Neural cell (in vitro differentiated cells): Measurements from ENCODE around the gene TNS1. TPM values are rescaled to one million over a fixed set of nuclear protein-coding genes. Genes with fewer than 3 reads are reported as not detected.

Experiments used
- H2AFZ ChIP-seq: fragments of 200-600, 300-800 bp; sonication (generic), shearing (Covaris generic); 2 replicates; pipeline ENCODE4 v1.6.0; 2014; ENCODE audit warnings: low read depth, mild to moderate bottlenecking, antibody characterized with exemption, low read length, moderate library complexity
- H3F3A ChIP-seq: fragments of 200-600 bp; shearing (Covaris generic); 2 replicates; pipeline ENCODE4 v1.6.1; 2016; ENCODE audit warnings: mild to moderate bottlenecking, moderate library complexity, mixed read lengths, antibody characterized with exemption, low read length; ENCODE audit not compliant: insufficient read depth, poor library complexity, severe bottlenecking
- H3K27ac ChIP-seq: fragments of 200-600, 300-800 bp; sonication (generic), shearing (Covaris generic); 2 replicates; pipeline ENCODE4 v1.5.1; 2014; ENCODE audit warnings: mild to moderate bottlenecking, low read length, moderate library complexity
- H3K27me3 ChIP-seq: fragments of 300-800, 200-600 bp; sonication (generic), shearing (Covaris generic); 2 replicates; pipeline ENCODE4 v1.6.0; 2014; ENCODE audit warnings: mild to moderate bottlenecking, low read depth, low read length, moderate library complexity; ENCODE audit not compliant: insufficient read depth
- H3K36me3 ChIP-seq: fragments of 300-800, 200-600 bp; sonication (generic), shearing (Covaris generic); 2 replicates; pipeline ENCODE4 v1.5.1; 2014; ENCODE audit warnings: mild to moderate bottlenecking, antibody characterized with exemption, low read length, moderate library complexity; ENCODE audit not compliant: insufficient read depth
- H3K4me2 ChIP-seq: fragments of 300-800, 200-600 bp; sonication (generic), shearing (Covaris generic); 2 replicates; pipeline ENCODE4 v1.6.0; 2014; ENCODE audit warnings: mild to moderate bottlenecking, low read length
- H3K4me3 ChIP-seq: fragments of 300-800, 200-600 bp; sonication (generic), shearing (Covaris generic); 2 replicates; pipeline ENCODE4 v1.5.1; 2014; ENCODE audit warnings: mild to moderate bottlenecking, low read length, moderate library complexity
- H3K79me2 ChIP-seq: fragments of 200-600 bp; shearing (Covaris generic); replicated peaks from 2 replicates; pipeline ENCODE4 v1.6.0; 2014; ENCODE audit warnings: mild to moderate bottlenecking, low read length, moderate library complexity; ENCODE audit not compliant: insufficient read depth
- H3K9ac ChIP-seq: fragments of 300-800, 200-600 bp; sonication (generic), shearing (Covaris generic); 2 replicates; pipeline ENCODE4 v1.6.1; 2016; ENCODE audit warnings: mild to moderate bottlenecking, low read length, mixed read lengths
- H3K9me2 ChIP-seq: fragments of 200-600 bp; shearing (Covaris generic); 2 replicates; pipeline ENCODE4 v1.6.1; 2016; ENCODE audit warnings: mild to moderate bottlenecking, low read length, mixed read lengths; ENCODE audit not compliant: insufficient read depth
- H3K9me3 ChIP-seq: fragments of 200-600, 300-800 bp; sonication (generic), shearing (Covaris generic); 2 replicates; pipeline ENCODE4 v1.6.1; 2016; ENCODE audit warnings: mild to moderate bottlenecking, mixed run types, low read length, moderate library complexity, mixed read lengths
- H4K20me1 ChIP-seq: fragments of 200-600 bp; shearing (Covaris generic); 2 replicates; pipeline ENCODE4 v1.6.1; 2016; ENCODE audit warnings: mild to moderate bottlenecking, mixed run types; ENCODE audit not compliant: insufficient read depth
- CTCF ChIP-seq: fragments of 450-650 bp; IDR thresholded peaks from 2 replicates; pipeline ENCODE4 v1.5.1; 2014; ENCODE audit warnings: antibody characterized with exemption, mild to moderate bottlenecking, moderate library complexity; ENCODE audit not compliant: poor library complexity, severe bottlenecking
- EP300 ChIP-seq: fragments of 450-650 bp; conservative IDR thresholded peaks from 2 replicates; pipeline ENCODE4 v1.6.1; 2014; ENCODE audit warnings: antibody characterized with exemption, mild to moderate bottlenecking, moderate library complexity; ENCODE audit not compliant: poor library complexity, severe bottlenecking
- EZH2 ChIP-seq: fragments of 200-600, 300-800 bp; shearing (Covaris generic), sonication (generic); IDR thresholded peaks from 2 replicates; pipeline ENCODE4 v1.6.1; 2014; ENCODE audit warnings: antibody characterized with exemption, low read length, borderline replicate concordance, mild to moderate bottlenecking; ENCODE audit not compliant: insufficient read depth, poor library complexity, severe bottlenecking
- MXI1 ChIP-seq: fragments of 450-650 bp; conservative IDR thresholded peaks from 2 replicates; pipeline ENCODE4 v1.6.1; 2014; ENCODE audit warnings: antibody characterized with exemption, mild to moderate bottlenecking; ENCODE audit not compliant: poor library complexity, severe bottlenecking
- POLR2AphosphoS5 ChIP-seq: IDR thresholded peaks from 2 replicates; pipeline ENCODE4 v1.6.1; 2012
- RAD21 ChIP-seq: fragments of 450-650 bp; conservative IDR thresholded peaks from 2 replicates; pipeline ENCODE4 v1.6.1; 2014; ENCODE audit warnings: antibody characterized with exemption, mild to moderate bottlenecking, moderate library complexity
- REST ChIP-seq: IDR thresholded peaks from 2 replicates; pipeline ENCODE4 v1.6.1; 2012; ENCODE audit warnings: borderline replicate concordance
- SMC3 ChIP-seq: fragments of 450-650 bp; conservative IDR thresholded peaks from 2 replicates; pipeline ENCODE4 v1.6.1; 2014; ENCODE audit warnings: antibody characterized with exemption, mild to moderate bottlenecking, moderate library complexity; ENCODE audit not compliant: poor library complexity
- TAF1 ChIP-seq: IDR thresholded peaks from 2 replicates; pipeline ENCODE4 v1.6.1; 2012; ENCODE audit warnings: low read depth
- polyA plus RNA-seq: library from polyadenylated mRNA; depleted of rRNA; stranded (reverse); fragments of >200 nt; gene quantifications from 2 replicates; pipeline ENCODE4 v1.2.3, GENCODE V29; 2014

The TNS1 gene
- polyA plus RNA-seq, 1 donor from 2014 or later, result 1.5 TPM

- Histone ChIP-seq H3K4me2 (no peak overlapping the region), H3K27me3 (no peaks in the 10 kb centered on the region), H3K79me2 (no peaks in the 10 kb centered on the region), H3K4me3 (no peak overlapping the region), H3F3A (no peaks in the 10 kb centered on the region), H3K36me3 (no peaks in the 10 kb centered on the region), H3K27ac (no peak overlapping the region), H2AFZ (no peak overlapping the region), H3K9me3 (no peaks in the 10 kb centered on the region), H3K9me2 (no peaks in the 10 kb centered on the region), H3K9ac (no peak overlapping the region), H4K20me1 (no peaks in the 10 kb centered on the region)
- TF ChIP-seq MXI1 (no peak), RAD21 (no peak), CTCF (no peak)
Measured at GRCh38 chr2:217972037-217972436, 30.8 kb downstream of the TNS1 start.

- H3F3A ChIP-seq, result no peaks in the 10 kb centered on the region
- no peak overlapping the region for H2AFZ ChIP-seq
- H3K9me2 ChIP-seq, result no peaks in the 10 kb centered on the region
- no peaks in the 10 kb centered on the region for H3K36me3 ChIP-seq
- H3K4me3 ChIP-seq, result no peak overlapping the region
- no peaks in the 10 kb centered on the region for H4K20me1 ChIP-seq
- H3K27ac ChIP-seq, result no peak overlapping the region
- H3K27me3 ChIP-seq, result no peaks in the 10 kb centered on the region
- no peaks in the 10 kb centered on the region for H3K79me2 ChIP-seq
- TF ChIP-seq SMC3, result no peak
- TF ChIP-seq POLR2AphosphoS5, result no peak
- H3K4me2 ChIP-seq, result no peak overlapping the region
- no peak overlapping the region for H3K9ac ChIP-seq
- H3K9me3 ChIP-seq, result no peaks in the 10 kb centered on the region
Measured at GRCh38 chr2:217971166-217971565, 31.6 kb downstream of the TNS1 start.

- Histone ChIP-seq H3F3A (no peaks in the 10 kb centered on the region), H3K9me2 (no peaks in the 10 kb centered on the region), H2AFZ (no peak overlapping the region), H3K4me2 (no peak overlapping the region), H3K27ac (no peak overlapping the region), H4K20me1 (no peaks in the 10 kb centered on the region), H3K4me3 (no peak overlapping the region), H3K9ac (no peak overlapping the region), H3K79me2 (no peaks in the 10 kb centered on the region), H3K9me3 (no peaks in the 10 kb centered on the region), H3K36me3 (no peaks in the 10 kb centered on the region), H3K27me3 (no peaks in the 10 kb centered on the region)
- no peak for TF ChIP-seq POLR2AphosphoS5
- no peak for TF ChIP-seq SMC3
- no peak for TF ChIP-seq TAF1
- TF ChIP-seq EZH2, result no peak
- TF ChIP-seq CTCF, result no peak
- TF ChIP-seq MXI1, result no peak
- no peak for TF ChIP-seq EP300
- TF ChIP-seq RAD21, result no peak
- no peak for TF ChIP-seq REST
Measured at GRCh38 chr2:217970206-217970605, 32.6 kb downstream of the TNS1 start.
